B cell (primary cell): ENCODE results near the gene BBX. TPM values are rescaled to one million over a fixed set of nuclear protein-coding genes. Genes with fewer than 3 reads are reported as not detected.

Source experiments
- ATAC-seq: fragments of 200-7000 bp; cut with Tn5 transposase; one replicate; pipeline ENCODE4 v1.10.0; 2021; ENCODE audit warnings: low read depth, mild to moderate bottlenecking, moderate number of reproducible peaks, moderate library complexity
- CTCF ChIA-PET: fragments of 350-600 bp; sonication (Branson Sonifier 250); formaldehyde crosslinking; loops from one replicate; lab custom pipeline; 2021; ENCODE audit warnings: antibody characterized with exemption, inconsistent platforms; lab: Charles Lee
- POLR2A ChIA-PET: fragments of 350-600 bp; sonication (Branson Sonifier 250); formaldehyde crosslinking; loops from one replicate; lab custom pipeline; 2021; ENCODE audit warnings: antibody characterized with exemption; lab: Charles Lee
- DNase-seq: peaks from one replicate; pipeline ENCODE4 v3.0.0; 2013
- H2AFZ ChIP-seq: 2 replicates; pipeline ENCODE4 v1.6.1; 2012; ENCODE audit warnings: mild to moderate bottlenecking, low read depth, low read length; ENCODE audit not compliant: insufficient read depth, poor library complexity, severe bottlenecking
- H3K27ac ChIP-seq, 2 donors: 1 replicate in 1 of 2; 2 replicates in 1 of 2; pipeline ENCODE4 v1.5.1; 2012 to 2013; ENCODE audit warnings: low read length in 2 of 2, mild to moderate bottlenecking in 2 of 2, moderate library complexity in 1 of 2
- H3K27me3 ChIP-seq, 4 experiments: fragments of 200-600 bp in 1 of 4; sonication (generic) in 1 of 4; replicated peaks in 1 of 4; 1 replicate in 2 of 4; 2 replicates in 2 of 4; pipeline versions ENCODE4 v1.6.1 to v1.7.0; 2013 to 2016; ENCODE audit warnings: low read length in 3 of 4, mild to moderate bottlenecking in 2 of 4, mixed read lengths in 1 of 4, moderate library complexity in 1 of 4; ENCODE audit not compliant: insufficient read depth in 4 of 4, control insufficient read depth in 3 of 4; ENCODE audit errors: control extremely low read depth in 1 of 4
- H3K36me3 ChIP-seq, 2 experiments: replicated peaks in 1 of 2; 1 replicate in 1 of 2; 2 replicates in 1 of 2; pipeline versions ENCODE4 v1.6.1 to v1.7.1; 2013; ENCODE audit warnings: low read length in 1 of 2; ENCODE audit not compliant: insufficient read depth in 2 of 2, control insufficient read depth in 1 of 2; ENCODE audit errors: control extremely low read depth in 1 of 2, extremely low read depth in 1 of 2
- H3K4me1 ChIP-seq, 2 donors: fragments of 200-600 bp in 1 of 2; sonication (generic) in 1 of 2; 1 replicate in 1 of 2; 2 replicates in 1 of 2; pipeline versions ENCODE4 v1.5.1 to v1.6.1; 2013 to 2017; ENCODE audit warnings: low read length in 2 of 2; ENCODE audit not compliant: control insufficient read depth in 2 of 2, insufficient read depth in 2 of 2
- H3K4me2 ChIP-seq: replicated peaks from 2 replicates; pipeline ENCODE3; 2012; ENCODE audit warnings: mild to moderate bottlenecking, low read depth, low read length; ENCODE audit not compliant: poor library complexity, severe bottlenecking
- H3K4me3 ChIP-seq, 5 experiments: fragments of 200-600 bp in 1 of 5; sonication (generic) in 1 of 5; 1 replicate in 3 of 5; 2 replicates in 2 of 5; pipeline versions ENCODE4 v1.5.1 to v1.7.0; 2011 to 2016; ENCODE audit warnings: low read length in 4 of 5, mild to moderate bottlenecking in 4 of 5, low read depth in 2 of 5, control low read depth in 1 of 5, moderate library complexity in 1 of 5; ENCODE audit not compliant: insufficient read depth in 1 of 5; ENCODE audit errors: control extremely low read depth in 1 of 5, extremely low read depth in 1 of 5
- H3K79me2 ChIP-seq: fragments of 200-600 bp; sonication (generic); one replicate; pipeline ENCODE4 v1.6.0; 2016; ENCODE audit warnings: low read length; ENCODE audit not compliant: control insufficient read depth, insufficient read depth
- H3K9ac ChIP-seq: fragments of 200-600 bp; sonication (generic); 2 replicates; pipeline ENCODE4 v1.6.1; 2017; ENCODE audit warnings: mild to moderate bottlenecking, low read length, moderate library complexity
- H3K9me3 ChIP-seq, 3 donors: one replicate each; pipeline versions ENCODE4 v1.6.1 to v1.7.1; 2013; ENCODE audit warnings: low read length in 2 of 3; ENCODE audit not compliant: control insufficient read depth in 2 of 3, insufficient read depth in 1 of 3; ENCODE audit errors: control extremely low read depth in 1 of 3
- H4K20me1 ChIP-seq: 2 replicates; pipeline ENCODE4 v1.6.0; 2012; ENCODE audit warnings: mild to moderate bottlenecking, low read length; ENCODE audit not compliant: insufficient read depth, control insufficient read depth, poor library complexity, severe bottlenecking
- H3K27ac Mint-ChIP-seq: one replicate; pipeline ENCODE4 v1.8.0; 2021; ENCODE audit warnings: mixed read lengths
- H3K27me3 Mint-ChIP-seq: one replicate; pipeline ENCODE4 v1.8.0; 2021; ENCODE audit warnings: mixed read lengths
- H3K4me1 Mint-ChIP-seq: one replicate; pipeline ENCODE4 v1.8.0; 2021; ENCODE audit warnings: mixed read lengths
- H3K4me3 Mint-ChIP-seq: one replicate; pipeline ENCODE4 v1.8.0; 2021; ENCODE audit warnings: mixed read lengths
- H3K9me3 Mint-ChIP-seq: one replicate; pipeline ENCODE4 v1.8.0; 2022; ENCODE audit warnings: mixed read lengths; ENCODE audit not compliant: insufficient read depth
- CTCF ChIP-seq: fragments of 200-600 bp; IDR thresholded peaks from one replicate; pipeline ENCODE4 v1.8.0; 2022; ENCODE audit warnings: antibody characterized with exemption, mild to moderate bottlenecking
- EZH2 ChIP-seq: IDR thresholded peaks from 2 replicates; pipeline ENCODE4 v1.6.1; 2012; ENCODE audit warnings: borderline replicate concordance, low read depth, mild to moderate bottlenecking, moderate library complexity, low read length; ENCODE audit not compliant: insufficient read depth, poor library complexity, severe bottlenecking
- WGBS: methylation state at CpG from one replicate; pipeline ENCODE4 v1.1.5; 2013; ENCODE audit warnings: missing lambda C conversion rate; ENCODE audit not compliant: insufficient coverage; 5-methylcytosine and 5-hydroxymethylcytosine counted together
- intact Hi-C: fragments of 100-400 bp; cut with micrococcal nuclease; formaldehyde crosslinking; loops from one replicate; pipeline ENCODE4 v1.10.0; 2022
- polyA plus RNA-seq: library from polyadenylated mRNA; depleted of rRNA; stranded (reverse); fragments of >200 nt; gene quantifications from 2 replicates; pipeline ENCODE4 v1.2.3, GENCODE V29; 2012
- total RNA-seq, 2 donors: library from RNA; stranded (reverse); fragments of 120-200 nt in 1 of 2; gene quantifications; 1 replicate in 1 of 2; 2 replicates in 1 of 2; pipeline versions ENCODE4 v1.2.3 to v1.2.4, GENCODE V29; 2013 to 2022

The BBX gene
- total and polyA plus RNA-seq, 2 donors (not counting 1 experiment from before 2014, with no cell fraction given): 27.8 to 133 TPM

- Histone ChIP-seq H3K27me3 (no peaks in the 10 kb centered on the region), H2AFZ (no peak overlapping the region), H3K4me1 (peaks cover 8% of the 10 kb centered on the region in 2 donors), H3K4me2 (no peak overlapping the region), H3K27ac (no peak overlapping the region), H3K4me3 (no peak overlapping the region), H3K9ac (no peak overlapping the region), H3K36me3 (peaks cover 0 to 3% of the 10 kb centered on the region in 2 experiments), H3K9me3 (no peaks in the 10 kb centered on the region), H3K79me2 (peaks cover 25% of the 10 kb centered on the region), H4K20me1 (no peaks in the 10 kb centered on the region)
- Mint-ChIP-seq H3K4me1 (peaks cover 32% of the 10 kb centered on the region), H3K27me3 (no peaks in the 10 kb centered on the region), H3K9me3 (no peaks in the 10 kb centered on the region), H3K27ac (no peak overlapping the region), H3K4me3 (no peak overlapping the region)
- ChIA-PET POLR2A (interaction anchor here (0.6 kb wide), 1 partner anchor 52 kb away, joined by 3 read pairs; no protein-coding TSS in a partner anchor), CTCF (interaction anchor here (1.1 to 10.1 kb wide), 4 partner anchors 11 to 429 kb away, joined by 3 to 113 read pairs (median 4); no protein-coding TSS in a partner anchor)
- no peak for ATAC-seq
- intact Hi-C loops: no loop called here
- TF ChIP-seq EZH2 (no peak), CTCF (no peak)
- no CpG with 5 or more reads among the region's 2 CpGs for WGBS
- no peak for DNase-seq
These were observed 141.9 kb downstream of the BBX start for GRCh38 chr3:107664614-107665013.

GRCh38 chr3:107665351-107665750 lies 142.6 kb downstream of the BBX start:
- DNase-seq: no peak
- H3K27me3 Mint-ChIP-seq: no peaks in the 10 kb centered on the region
- POLR2A ChIA-PET: interaction anchor here (0.6 kb wide), 1 partner anchor 339 kb away, joined by 11 read pairs; no protein-coding TSS in a partner anchor
- Histone ChIP-seq H3K4me1 (peaks cover 8% of the 10 kb centered on the region in 2 donors), H3K36me3 (peaks cover 0 to 3% of the 10 kb centered on the region in 2 experiments), H3K27ac (no peak overlapping the region), H3K4me2 (no peak overlapping the region), H3K79me2 (peaks cover 26% of the 10 kb centered on the region), H3K4me3 (no peak overlapping the region), H3K9ac (no peak overlapping the region), H3K9me3 (no peaks in the 10 kb centered on the region), H2AFZ (no peak overlapping the region), H4K20me1 (no peaks in the 10 kb centered on the region), H3K27me3 (no peaks in the 10 kb centered on the region)
- intact Hi-C loops: no loop called here
- 94% methylated on average over 2 of the region's 4 CpGs for WGBS
- TF ChIP-seq EZH2 (no peak), CTCF (no peak)
- CTCF ChIA-PET: interaction anchor here (1.1 to 10.1 kb wide), 4 partner anchors 11 to 429 kb away, joined by 3 to 113 read pairs (median 4); no protein-coding TSS in a partner anchor
- no peaks in the 10 kb centered on the region for H3K9me3 Mint-ChIP-seq
- H3K4me3 Mint-ChIP-seq: no peak overlapping the region
- H3K27ac Mint-ChIP-seq: peak overlapping the region; percentile 2
- ATAC-seq: no peak
- H3K4me1 Mint-ChIP-seq: peaks cover 31% of the 10 kb centered on the region
